ENCODE measurements around the gene C1orf226. TPM values are rescaled to one million over a fixed set of nuclear protein-coding genes. Genes with fewer than 3 reads are reported as not detected.
"Not testable (repeated sequence)": the region's sequence is repeated elsewhere in the genome, so short reads cannot be mapped to it uniquely, and the experiment has no call there.

Gene C1orf226, protein sequence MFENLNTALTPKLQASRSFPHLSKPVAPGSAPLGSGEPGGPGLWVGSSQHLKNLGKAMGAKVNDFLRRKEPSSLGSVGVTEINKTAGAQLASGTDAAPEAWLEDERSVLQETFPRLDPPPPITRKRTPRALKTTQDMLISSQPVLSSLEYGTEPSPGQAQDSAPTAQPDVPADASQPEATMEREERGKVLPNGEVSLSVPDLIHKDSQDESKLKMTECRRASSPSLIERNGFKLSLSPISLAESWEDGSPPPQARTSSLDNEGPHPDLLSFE
- total RNA-seq = 1 to 10 TPM; 1.0 to 5.7 (median 4.9) TPM
- 2.4 TPM for polyA plus RNA-seq
- long read RNA-seq, donor 1, partial matches to known transcripts = 0 of 6 reads
- long read RNA-seq, donor 1, other reads (novel, unspliced or antisense) = 6 of 6 reads
- long read RNA-seq, donor 2, partial matches to known transcripts = 0 of 2 reads
- long read RNA-seq, donor 2, other reads (novel, unspliced or antisense) = 2 of 2 reads
- long read RNA-seq, donor 3, partial matches to known transcripts = 0 of 2 reads
- long read RNA-seq, donor 3, other reads (novel, unspliced or antisense) = 2 of 2 reads
- long read RNA-seq, donor 4, full-length matches to known transcripts = 1 of 2 reads
- long read RNA-seq, donor 4, partial matches to known transcripts = 0 of 2 reads
- long read RNA-seq, donor 4, other reads (novel, unspliced or antisense) = 1 of 2 reads

DNA sequence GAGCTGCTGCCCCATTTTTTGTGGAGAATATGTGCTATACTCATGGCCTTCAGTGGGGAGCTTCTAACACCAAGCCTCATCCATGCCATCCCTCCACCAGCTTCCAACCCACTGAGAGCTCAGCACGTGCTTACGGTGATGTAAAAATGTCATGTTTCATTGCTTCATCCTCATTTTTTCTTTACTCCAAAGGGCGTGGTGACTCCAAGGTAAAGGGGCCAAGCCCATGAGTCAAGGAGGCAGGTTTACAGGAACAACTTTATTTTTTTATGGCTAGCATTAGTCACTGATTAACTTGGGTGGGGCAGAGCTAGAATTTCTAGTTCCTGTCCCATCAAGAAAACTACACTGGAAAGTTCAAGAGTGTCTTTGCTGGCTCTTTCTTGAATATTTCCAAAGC is at the start of gene C1orf226:
Gene C1orf226 (plus strand): TSS at position 346 of the 400 bp plus-strand sequence. CDS start 174 bp downstream, outside the sequence.
- no peak within 1 kb of the TSS for H3K4me3 ChIP-seq (ENCODE audit: low read length)
- no peaks in the 10 kb centered on the region for H3K9me3 ChIP-seq (ENCODE audit: control insufficient read depth, low read length)
- ATAC-seq (peak in 1 of 2 donors; percentile 23), DNase-seq (no peak)
- H3K4me1 ChIP-seq (ENCODE audit: control insufficient read depth, insufficient read depth, low read length) = no peaks in the 10 kb centered on the region
- H3K27me3 ChIP-seq (ENCODE audit: control insufficient read depth, insufficient read depth) = no peaks in the 10 kb centered on the region
- whole genome bisulfite sequencing = 97% methylated on average over 3 of the region's 3 CpGs
- H3K27ac ChIP-seq (ENCODE audit: low read length) = no peak within 1 kb of the TSS
- intact Hi-C loops (cut with DNase I) = no loop called here

DNA sequence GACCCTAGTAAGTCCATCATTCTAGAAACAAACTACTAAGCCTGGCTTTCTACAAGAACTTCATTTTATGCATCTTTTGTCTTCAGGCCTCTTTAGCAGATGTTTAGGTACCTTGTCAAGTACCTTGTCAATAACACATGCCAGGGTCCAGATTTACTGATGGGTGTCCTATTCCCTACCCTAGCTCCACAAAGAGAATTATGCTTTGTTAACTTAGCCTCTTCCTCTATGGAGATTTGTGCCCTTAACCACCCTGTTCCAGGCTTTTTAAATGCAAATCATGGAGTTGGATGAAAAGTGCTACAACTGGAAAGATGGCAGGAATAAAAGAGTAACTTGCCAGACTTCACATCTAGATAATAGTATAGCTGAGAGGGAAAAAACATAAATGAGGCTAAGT is 47.5 kb upstream of the C1orf226 start:
- intact Hi-C loops (cut with DNase I) = no loop called here
- DNase-seq (no peak), ATAC-seq (no peak)
- Histone ChIP-seq H3K4me1 (ENCODE audit: control insufficient read depth, insufficient read depth, low read length) (no peaks in the 10 kb centered on the region), H3K9me3 (ENCODE audit: control insufficient read depth, low read length) (no peaks in the 10 kb centered on the region), H3K27ac (ENCODE audit: low read length) (no peak overlapping the region), H3K4me3 (ENCODE audit: low read length) (no peak overlapping the region), H3K27me3 (ENCODE audit: control insufficient read depth, insufficient read depth) (no peaks in the 10 kb centered on the region)

DNA sequence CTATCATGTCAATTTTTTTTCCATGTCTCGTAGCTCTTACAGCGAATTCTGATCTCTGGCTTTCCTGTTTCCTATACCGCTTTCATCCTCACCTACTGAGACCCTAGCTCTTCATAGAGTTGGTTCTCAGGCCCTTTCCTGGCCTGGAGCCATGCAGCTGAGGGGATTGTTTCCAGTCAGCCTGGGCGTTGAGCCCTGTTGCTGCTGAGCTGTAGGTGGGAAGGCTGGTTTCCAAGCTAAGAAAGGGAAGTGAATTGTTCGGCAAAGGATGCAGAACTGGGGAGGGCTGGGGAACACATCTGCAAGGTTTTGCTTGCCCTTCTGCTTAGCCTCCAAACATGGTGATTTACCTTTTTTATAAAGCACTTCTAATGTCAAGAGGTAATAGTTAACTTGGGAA is 46.4 kb upstream of the C1orf226 start:
- WGBS = 55% methylated on average over 5 of the region's 5 CpGs
- Histone ChIP-seq H3K4me3 (ENCODE audit: low read length) (no peak overlapping the region), H3K27me3 (ENCODE audit: control insufficient read depth, insufficient read depth) (no peaks in the 10 kb centered on the region), H3K9me3 (ENCODE audit: control insufficient read depth, low read length) (no peaks in the 10 kb centered on the region), H3K4me1 (ENCODE audit: control insufficient read depth, insufficient read depth, low read length) (no peaks in the 10 kb centered on the region), H3K27ac (ENCODE audit: low read length) (no peak overlapping the region)
- intact Hi-C loops (cut with DNase I) = no loop called here
- peak; percentile 26 to 37 for ATAC-seq
- peak in 2 of 3 donors; percentile 14 to 63 for DNase-seq

DNA sequence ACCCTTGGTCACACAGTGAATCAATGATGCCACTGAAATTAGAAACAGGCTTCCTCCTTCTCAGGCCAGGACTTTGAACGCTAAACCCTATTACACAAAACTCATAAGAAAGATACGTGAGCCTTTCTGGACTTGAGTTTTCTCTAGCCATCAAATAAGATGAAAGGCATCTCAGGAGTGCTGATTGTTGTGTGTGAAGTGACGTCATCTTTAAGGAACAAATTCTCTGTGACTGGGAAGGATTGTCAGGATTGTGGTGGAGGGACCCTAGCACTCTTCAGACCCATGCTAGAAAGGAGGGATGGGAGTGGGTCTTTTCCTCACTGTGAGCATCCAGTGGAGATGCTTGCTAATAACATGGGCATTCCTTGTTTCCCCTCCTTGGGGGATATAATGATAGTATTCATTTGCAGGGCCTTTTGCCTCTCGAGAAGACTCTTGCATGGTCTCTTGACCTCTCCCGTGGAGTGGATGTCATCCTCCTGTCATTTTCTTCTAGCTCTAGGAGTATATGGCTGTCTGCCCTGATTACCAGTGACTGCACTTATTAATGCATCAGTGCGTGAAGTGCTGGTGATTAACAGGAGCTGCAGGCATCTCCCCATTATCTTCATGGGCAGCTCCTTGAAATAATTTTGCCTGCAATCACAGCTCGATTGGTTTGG is 44.8 kb upstream of the C1orf226 start:
- no peak for DNase-seq
- no peak overlapping the region for H3K27ac ChIP-seq (ENCODE audit: low read length)
- WGBS = 74% methylated on average over 7 of the region's 7 CpGs
- ATAC-seq = no peak
- H3K4me1 ChIP-seq (ENCODE audit: control insufficient read depth, insufficient read depth, low read length) = no peaks in the 10 kb centered on the region
- intact Hi-C loops (cut with DNase I) = no loop called here
- H3K9me3 ChIP-seq (ENCODE audit: control insufficient read depth, low read length) = no peaks in the 10 kb centered on the region
- no peak overlapping the region for H3K4me3 ChIP-seq (ENCODE audit: low read length)
- no peaks in the 10 kb centered on the region for H3K27me3 ChIP-seq (ENCODE audit: control insufficient read depth, insufficient read depth)

DNA sequence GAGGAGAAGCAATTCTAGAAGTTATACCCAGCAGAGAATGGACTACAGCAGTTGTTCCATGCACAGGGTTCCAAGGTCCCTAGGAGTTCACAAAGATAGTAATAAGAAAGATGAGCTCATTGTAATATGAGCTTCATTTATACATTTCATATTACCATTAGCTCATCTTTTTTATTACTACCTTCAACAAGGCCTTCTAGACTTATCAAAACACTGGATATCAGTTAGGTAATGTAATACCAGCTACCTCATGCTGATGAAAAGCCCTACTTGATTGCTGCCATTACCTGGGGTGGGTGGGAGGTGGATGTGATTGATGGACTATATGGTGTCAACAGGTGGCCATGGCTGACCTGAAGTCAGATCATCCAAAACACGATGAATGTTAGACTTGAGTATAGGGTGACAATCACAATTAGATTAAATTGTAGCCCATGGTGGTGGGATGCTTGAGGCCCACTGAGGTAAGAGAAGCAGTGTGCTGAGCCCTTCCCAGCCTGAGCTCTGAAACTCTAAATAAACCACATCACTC is 39.0 kb upstream of the C1orf226 start:
- H3K27me3 ChIP-seq (ENCODE audit: control insufficient read depth, insufficient read depth) = no peaks in the 10 kb centered on the region
- no peak overlapping the region for H3K4me3 ChIP-seq (ENCODE audit: low read length)
- H3K9me3 ChIP-seq (ENCODE audit: control insufficient read depth, low read length) = no peaks in the 10 kb centered on the region
- H3K4me1 ChIP-seq (ENCODE audit: control insufficient read depth, insufficient read depth, low read length) = no peaks in the 10 kb centered on the region
- ATAC-seq = no peak
- no peak for DNase-seq
- WGBS = 88% methylated on average over 1 of the region's 1 CpG
- intact Hi-C loops (cut with DNase I) = no loop called here
- no peak overlapping the region for H3K27ac ChIP-seq (ENCODE audit: low read length)

DNA sequence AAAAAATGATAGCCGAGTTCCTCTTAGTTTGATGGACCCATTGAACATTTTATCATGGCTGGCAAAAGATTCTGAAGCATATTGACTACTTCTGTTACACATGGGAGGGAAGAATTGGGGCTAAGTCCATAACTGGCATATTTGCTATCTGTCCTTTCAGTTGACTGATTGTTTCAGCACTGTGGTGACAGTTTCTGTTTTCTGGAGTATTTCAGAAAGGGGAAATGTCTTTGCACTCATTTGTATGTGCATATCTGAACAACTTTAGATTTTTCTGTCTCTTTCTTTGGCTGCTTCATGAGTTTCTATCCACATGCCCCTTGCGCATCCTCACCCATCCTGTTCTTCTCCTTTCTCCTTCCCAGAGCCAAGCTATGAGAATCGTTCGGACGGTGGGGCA is 38.1 kb upstream of the C1orf226 start:
- Histone ChIP-seq H3K27me3 (ENCODE audit: control insufficient read depth, insufficient read depth) (no peaks in the 10 kb centered on the region), H3K9me3 (ENCODE audit: control insufficient read depth, low read length) (no peaks in the 10 kb centered on the region), H3K4me3 (ENCODE audit: low read length) (no peak overlapping the region), H3K4me1 (ENCODE audit: control insufficient read depth, insufficient read depth, low read length) (no peaks in the 10 kb centered on the region), H3K27ac (ENCODE audit: low read length) (no peak overlapping the region)
- DNase-seq = no peak
- WGBS = 85% methylated on average over 5 of the region's 5 CpGs
- ATAC-seq = no peak
- intact Hi-C loops (cut with DNase I) = no loop called here

DNA sequence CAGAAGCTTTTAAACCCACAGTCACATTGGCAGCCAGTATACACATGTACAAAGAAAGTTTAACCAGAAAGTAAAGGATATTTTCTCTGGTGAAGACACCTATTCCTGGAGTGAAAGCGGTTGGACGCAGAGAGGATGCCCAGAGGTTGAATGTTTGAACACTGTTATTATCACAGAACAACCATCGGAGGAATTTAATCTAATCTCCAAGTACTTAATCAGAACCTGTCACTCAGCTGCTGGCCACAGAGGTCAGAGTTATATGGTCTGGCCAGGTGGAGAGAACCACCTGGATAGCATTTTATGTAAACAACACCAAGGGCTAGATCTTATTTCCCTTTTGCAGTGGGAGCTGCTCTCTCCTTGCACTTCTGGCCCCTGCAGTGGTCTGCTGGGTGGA is 34.2 kb upstream of the C1orf226 start:
- H3K4me1 ChIP-seq (ENCODE audit: control insufficient read depth, insufficient read depth, low read length) = no peaks in the 10 kb centered on the region
- H3K9me3 ChIP-seq (ENCODE audit: control insufficient read depth, low read length) = no peaks in the 10 kb centered on the region
- H3K27ac ChIP-seq (ENCODE audit: low read length) = no peak overlapping the region
- intact Hi-C loops (cut with DNase I) = no loop called here
- no peak for DNase-seq
- WGBS = 61% methylated on average over 3 of the region's 3 CpGs
- no peaks in the 10 kb centered on the region for H3K27me3 ChIP-seq (ENCODE audit: control insufficient read depth, insufficient read depth)
- no peak for ATAC-seq
- H3K4me3 ChIP-seq (ENCODE audit: low read length) = no peak overlapping the region

DNA sequence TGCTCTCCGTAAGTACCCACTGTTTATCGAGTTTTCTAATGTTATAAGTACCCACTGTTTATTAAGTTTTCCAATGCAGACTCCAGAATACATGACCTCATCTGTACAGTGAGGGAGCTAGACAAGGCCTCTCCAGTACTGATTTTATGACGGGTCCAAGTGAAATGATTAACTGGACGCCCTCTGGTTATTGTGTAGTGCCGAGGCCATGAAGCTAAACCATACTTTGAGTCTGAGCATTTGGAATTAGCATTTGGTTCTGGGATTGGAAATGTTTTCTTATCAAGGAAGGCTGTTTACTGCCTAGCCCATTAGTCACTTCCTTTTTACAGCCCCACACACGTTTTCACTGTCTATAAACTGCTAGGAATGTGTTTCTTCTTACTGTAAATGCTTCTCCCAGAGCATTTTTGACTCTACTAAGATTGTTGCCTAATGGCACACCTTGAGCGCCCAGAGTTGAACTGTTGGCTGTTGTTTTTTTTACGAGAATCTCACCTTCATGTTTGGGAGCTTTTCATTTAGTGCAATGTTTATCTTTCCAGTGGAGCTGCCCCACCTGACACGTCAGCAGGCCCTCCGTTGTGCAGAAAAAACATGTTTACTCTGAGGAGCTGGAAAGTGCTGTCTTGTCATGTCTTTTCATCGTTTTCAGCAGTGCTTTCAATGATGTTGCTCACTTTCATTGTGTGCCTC is 31.7 kb upstream of the C1orf226 start:
- no peak for DNase-seq
- WGBS = 49% methylated on average over 11 of the region's 11 CpGs
- Histone ChIP-seq H3K4me1 (ENCODE audit: control insufficient read depth, insufficient read depth, low read length) (no peaks in the 10 kb centered on the region), H3K27ac (ENCODE audit: low read length) (no peak overlapping the region), H3K9me3 (ENCODE audit: control insufficient read depth, low read length) (no peaks in the 10 kb centered on the region), H3K27me3 (ENCODE audit: control insufficient read depth, insufficient read depth) (no peaks in the 10 kb centered on the region), H3K4me3 (ENCODE audit: low read length) (no peak overlapping the region)
- intact Hi-C loops (cut with DNase I) = no loop called here
- peak in 1 of 2 donors; percentile 57 for ATAC-seq

DNA sequence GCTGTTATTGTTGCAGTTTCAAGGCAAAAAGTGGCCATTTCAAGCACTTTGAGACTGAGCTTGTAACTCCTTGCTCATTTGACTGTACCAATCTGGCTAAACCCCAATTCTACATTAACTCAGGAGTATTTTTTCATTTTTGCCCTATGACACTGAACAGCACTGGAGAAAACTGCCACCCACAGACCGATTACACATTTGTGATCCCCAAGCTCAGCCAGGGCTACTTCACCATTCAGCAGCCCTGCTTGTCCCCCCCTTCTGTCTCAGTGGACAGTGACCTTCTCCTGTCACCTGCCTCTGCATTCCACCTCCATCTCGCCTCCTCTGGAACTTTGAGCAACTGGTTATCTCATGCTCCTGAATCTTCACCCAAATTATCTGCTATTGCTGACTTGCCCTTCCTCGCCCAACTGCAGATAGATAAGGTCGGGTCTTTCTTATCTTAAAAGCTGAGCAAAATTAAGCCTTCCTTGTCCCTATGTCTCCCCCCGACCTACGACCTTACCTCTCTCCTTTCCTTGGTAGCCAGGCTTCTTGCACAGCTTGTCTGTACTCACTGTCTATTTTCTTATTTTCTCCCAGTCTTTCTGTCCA is 30.2 kb upstream of the C1orf226 start:
- ATAC-seq (no peak), DNase-seq (no peak)
- 73% methylated on average over 6 of the region's 6 CpGs for WGBS
- no peak overlapping the region for H3K27ac ChIP-seq (ENCODE audit: low read length)
- no peaks in the 10 kb centered on the region for H3K27me3 ChIP-seq (ENCODE audit: control insufficient read depth, insufficient read depth)
- no peak overlapping the region for H3K4me3 ChIP-seq (ENCODE audit: low read length)
- no peaks in the 10 kb centered on the region for H3K4me1 ChIP-seq (ENCODE audit: control insufficient read depth, insufficient read depth, low read length)
- intact Hi-C loops (cut with DNase I) = no loop called here
- no peaks in the 10 kb centered on the region for H3K9me3 ChIP-seq (ENCODE audit: control insufficient read depth, low read length)

DNA sequence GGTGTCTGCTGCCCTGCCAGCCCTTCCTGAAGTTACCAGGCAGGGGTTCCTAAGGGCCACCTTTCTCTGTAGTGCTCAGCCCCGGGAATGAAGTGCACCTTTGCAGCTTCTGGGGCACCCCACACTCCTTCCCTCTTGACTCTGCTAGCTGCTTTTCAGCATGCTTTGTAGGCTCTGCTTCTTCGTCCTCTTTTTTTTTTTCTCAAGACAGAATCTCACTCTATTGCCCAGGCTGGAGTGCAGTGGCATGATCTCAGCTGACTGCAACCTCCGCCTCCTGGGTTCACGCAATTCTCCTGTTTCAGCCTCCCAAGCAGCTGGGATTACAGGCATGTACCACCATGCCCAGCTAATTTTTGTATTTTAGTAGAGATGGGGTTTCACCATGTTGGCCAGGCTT is 29.7 kb upstream of the C1orf226 start:
- WGBS = 84% methylated on average over 3 of the region's 4 CpGs
- H3K4me3 ChIP-seq (ENCODE audit: low read length); H3K9me3 ChIP-seq (ENCODE audit: control insufficient read depth, low read length); H3K4me1 ChIP-seq (ENCODE audit: control insufficient read depth, insufficient read depth, low read length); intact Hi-C loops (cut with DNase I); H3K27me3 ChIP-seq (ENCODE audit: control insufficient read depth, insufficient read depth); ATAC-seq; DNase-seq; H3K27ac ChIP-seq (ENCODE audit: low read length): not testable (repeated sequence)

Data from right cardiac atrium (tissue), 5 donors.